NOMO-1 (cell line): ENCODE data around the gene QPRT.
A peak's percentile ranks its signal among the peaks of the same experiment; 100 is the strongest.
"Not testable (repeated sequence)": the region's sequence is repeated elsewhere in the genome, so short reads cannot be mapped to it uniquely, and the experiment has no call there.

Source experiments
- DNase-seq, 2 experiments: peaks; one replicate each; lab custom pipeline; 2025; ENCODE audit not compliant: unreplicated experiment in 2 of 2; lab: John Stamatoyannopoulos, UW

QPRT gene

GRCh38 chr16:29689490-29690351 is 10.7 kb downstream of the QPRT start:
- peak; percentile 40 to 45 for DNase-seq

- DNase-seq: not testable (repeated sequence)
These were observed 13.6 kb downstream of the QPRT start for GRCh38 chr16:29692606-29693005.

- DNase-seq: no peak
These were observed 15.6 kb downstream of the QPRT start for GRCh38 chr16:29694384-29695195.

- DNase-seq: not testable (repeated sequence)
These were observed 16.7 kb downstream of the QPRT start for GRCh38 chr16:29695675-29696074.

GRCh38 chr16:29696881-29697331 is 17.9 kb downstream of the QPRT start:
- no peak for DNase-seq

GRCh38 chr16:29697391-29697790 is 18.4 kb downstream of the QPRT start:
- no peak for DNase-seq

GRCh38 chr16:29698042-29698441 is 19.1 kb downstream of the QPRT start:
- DNase-seq: no peak

GRCh38 chr16:29698484-29699323 is 19.7 kb downstream of the QPRT start:
- DNase-seq: no peak

GRCh38 chr16:29699324-29700219 is 20.6 kb downstream of the QPRT start:
- DNase-seq: no peak

- peak; percentile 75 for DNase-seq
These were observed 21.4 kb downstream of the QPRT start for GRCh38 chr16:29700253-29700987.

GRCh38 chr16:29701214-29701555 is 22.2 kb downstream of the QPRT start:
- DNase-seq: no peak

GRCh38 chr16:29702269-29702668 is 23.3 kb downstream of the QPRT start:
- DNase-seq: peak in 1 of 2 experiments; percentile 14

- no peak for DNase-seq
These were observed 26.1 kb downstream of the QPRT start for GRCh38 chr16:29705030-29705429.

- DNase-seq: not testable (repeated sequence)
These were observed 28.2 kb downstream of the QPRT start for GRCh38 chr16:29707160-29707559.

- DNase-seq: no peak
These were observed 30.1 kb downstream of the QPRT start for GRCh38 chr16:29708917-29709600.

- DNase-seq: not testable (repeated sequence)
These were observed 30.7 kb downstream of the QPRT start for GRCh38 chr16:29709657-29710056.

- peak; percentile 34 to 80 for DNase-seq
These were observed 31.5 kb downstream of the QPRT start for GRCh38 chr16:29710227-29711219.
